GM23338 (cell line): ENCODE results near the gene KCNIP3. TPM values are rescaled to one million over a fixed set of nuclear protein-coding genes. Genes with fewer than 3 reads are reported as not detected.

ENCODE experiments used
- ATAC-seq: fragments of 200-7000 bp; cut with Tn5 transposase; 3 replicates; pipeline ENCODE4 v1.9.1; 2020
- DNase-seq: peaks from one replicate; pipeline ENCODE4 v3.0.0-alpha.2; 2015; ENCODE audit warnings: low spot score
- H2AFZ ChIP-seq: fragments of 200-600 bp; sonication (generic); 2 replicates; pipeline ENCODE4 v1.8.0; 2016; ENCODE audit warnings: antibody characterized with exemption, mild to moderate bottlenecking, moderate library complexity
- H3F3A ChIP-seq: fragments of 200-600 bp; sonication (generic); replicated peaks from 2 replicates; pipeline ENCODE4 v1.8.0; 2017; ENCODE audit warnings: antibody characterized with exemption, mixed run types, low read depth
- H3K27ac ChIP-seq: fragments of 200-600 bp; sonication (generic); 2 replicates; pipeline ENCODE4 v1.6.1; 2016; ENCODE audit warnings: low read depth
- H3K27me3 ChIP-seq: fragments of 200-600 bp; sonication (generic); 2 replicates; pipeline ENCODE4 v1.8.0; 2016; ENCODE audit warnings: mild to moderate bottlenecking, mixed run types, moderate library complexity; ENCODE audit not compliant: insufficient read depth
- H3K36me3 ChIP-seq: fragments of 200-600 bp; sonication (generic); 2 replicates; pipeline ENCODE4 v1.8.0; 2016; ENCODE audit warnings: mild to moderate bottlenecking; ENCODE audit not compliant: insufficient read depth
- H3K4me1 ChIP-seq: fragments of 200-600 bp; sonication (generic); 2 replicates; pipeline ENCODE4 v1.8.0; 2016; ENCODE audit warnings: mild to moderate bottlenecking, moderate library complexity; ENCODE audit not compliant: insufficient read depth
- H3K4me2 ChIP-seq: fragments of 200-600 bp; sonication (generic); 2 replicates; pipeline ENCODE4 v1.7.1; 2017; ENCODE audit warnings: mixed run types
- H3K4me3 ChIP-seq: fragments of 200-600 bp; sonication (generic); 2 replicates; pipeline ENCODE4 v1.6.1; 2016; ENCODE audit warnings: mixed run types
- H3K79me2 ChIP-seq: fragments of 200-600 bp; sonication (generic); replicated peaks from 2 replicates; pipeline ENCODE4 v1.8.0; 2017; ENCODE audit warnings: mild to moderate bottlenecking; ENCODE audit not compliant: insufficient read depth
- H3K9me2 ChIP-seq: fragments of 200-600 bp; sonication (generic); 2 replicates; pipeline ENCODE4 v1.8.0; 2017; ENCODE audit not compliant: insufficient read depth
- H4K20me1 ChIP-seq: fragments of 200-600 bp; sonication (generic); replicated peaks from 2 replicates; pipeline ENCODE4 v1.8.0; 2017; ENCODE audit warnings: mild to moderate bottlenecking; ENCODE audit not compliant: insufficient read depth
- H3K27ac Mint-ChIP-seq: 2 replicates; pipeline ENCODE4 v1.8.0; 2020; ENCODE audit warnings: inconsistent platforms, mild to moderate bottlenecking, moderate library complexity, mixed read lengths
- H3K27me3 Mint-ChIP-seq: 3 replicates; pipeline ENCODE4 v1.8.0; 2022; ENCODE audit warnings: low read depth, mild to moderate bottlenecking, moderate library complexity, mixed read lengths, inconsistent platforms; ENCODE audit not compliant: insufficient read depth, poor library complexity
- H3K36me3 Mint-ChIP-seq: 3 replicates; pipeline ENCODE4 v1.8.0; 2021; ENCODE audit warnings: low read depth, mild to moderate bottlenecking, inconsistent platforms, moderate library complexity, mixed read lengths
- H3K4me1 Mint-ChIP-seq: 3 replicates; pipeline ENCODE4 v1.8.0; 2020; ENCODE audit warnings: mild to moderate bottlenecking, inconsistent platforms, mixed read lengths
- H3K4me3 Mint-ChIP-seq: 3 replicates; pipeline ENCODE4 v1.8.0; 2021; ENCODE audit warnings: moderate library complexity, mild to moderate bottlenecking, inconsistent platforms, mixed read lengths
- H3K9me3 Mint-ChIP-seq: 3 replicates; pipeline ENCODE4 v1.8.0; 2020; ENCODE audit warnings: moderate library complexity, mild to moderate bottlenecking, inconsistent platforms, mixed read lengths
- ETS1 ChIP-seq: IDR thresholded peaks from 2 replicates; pipeline ENCODE4 v1.6.1; 2016; ENCODE audit warnings: antibody characterized with exemption
- EZH2 ChIP-seq: fragments of 200-600 bp; sonication (generic); IDR thresholded peaks from one replicate; pipeline ENCODE4 v1.8.0; 2017; ENCODE audit warnings: antibody characterized with exemption, mild to moderate bottlenecking, low read depth; ENCODE audit not compliant: unreplicated experiment
- JUNB ChIP-seq: IDR thresholded peaks from one replicate; pipeline ENCODE4 v1.6.1; 2016; ENCODE audit warnings: antibody characterized with exemption; ENCODE audit not compliant: unreplicated experiment
- POLR2AphosphoS5 ChIP-seq: IDR thresholded peaks from 2 replicates; pipeline ENCODE4 v1.6.1; 2016; ENCODE audit warnings: antibody characterized with exemption, low read depth
- REST ChIP-seq: IDR thresholded peaks from one replicate; pipeline ENCODE4 v1.6.1; 2018; ENCODE audit warnings: antibody characterized with exemption; ENCODE audit not compliant: unreplicated experiment
- ZNF331 ChIP-seq: fragments of 250-450 bp; sonication (Bioruptor Pico); IDR thresholded peaks from 2 replicates; pipeline ENCODE4 v1.5.0; 2020; ENCODE audit warnings: low read depth, mild to moderate bottlenecking, moderate library complexity
- ZNF462 ChIP-seq: fragments of 250-450 bp; sonication (Bioruptor Pico); IDR thresholded peaks from 2 replicates; pipeline ENCODE4 v1.5.0; 2020; ENCODE audit warnings: mild to moderate bottlenecking, moderate library complexity
- polyA plus RNA-seq: library from polyadenylated mRNA; unstranded; fragments of >200 nt; fragmentation: Nextera tagmentation; extraction: Ambion mirVana; gene quantifications from 2 replicates; pipeline ENCODE4 v1.2.1, GENCODE V29; 2016
- total RNA-seq: library from RNA; depleted of rRNA; stranded (reverse); fragments of >200 nt; shearing (Covaris generic); gene quantifications from 2 replicates; pipeline ENCODE4 v1.2.3, GENCODE V29; 2014

The KCNIP3 gene
- total and polyA plus RNA-seq, 2 experiments from 2014 or later, result 0.32 to 0.83 TPM

GRCh38 chr2:95330794-95331338 lies 33.7 kb downstream of the KCNIP3 start (continued):
- TF ChIP-seq ZNF462, result no peak
- no peak for TF ChIP-seq EZH2
- no peak for TF ChIP-seq ETS1

- Histone ChIP-seq H4K20me1 (no peaks in the 10 kb centered on the region), H3K36me3 (no peaks in the 10 kb centered on the region), H2AFZ (no peak overlapping the region), H3K4me2 (no peak overlapping the region), H3K4me3 (no peak overlapping the region), H3K79me2 (no peaks in the 10 kb centered on the region), H3K9me2 (no peaks in the 10 kb centered on the region), H3F3A (no peaks in the 10 kb centered on the region), H3K27ac (no peak overlapping the region), H3K4me1 (no peaks in the 10 kb centered on the region), H3K27me3 (no peaks in the 10 kb centered on the region)
- Mint-ChIP-seq H3K9me3 (no peaks in the 10 kb centered on the region), H3K27me3 (peaks cover 11% of the 10 kb centered on the region), H3K36me3 (no peaks in the 10 kb centered on the region), H3K4me3 (no peak overlapping the region), H3K4me1 (no peaks in the 10 kb centered on the region), H3K27ac (no peak overlapping the region)
- ATAC-seq (no peak), DNase-seq (no peak)
- TF ChIP-seq JUNB, result no peak
- no peak for TF ChIP-seq ZNF331 (CRISPR knock-in tag)
- TF ChIP-seq REST, result no peak
- TF ChIP-seq POLR2AphosphoS5, result no peak
Observed at GRCh38 chr2:95331606-95332005, 34.5 kb downstream of the KCNIP3 start.
